Activated CD8-positive, alpha-beta T cell treated with anti-CD3 and anti-CD28 coated beads for 36 hours (primary cell): Measurements from ENCODE around the gene CCDC38. TPM values are rescaled to one million over a fixed set of nuclear protein-coding genes. Genes with fewer than 3 reads are reported as not detected.

Experiments
- ATAC-seq: fragments of 200-7000 bp; cut with Tn5 transposase; one replicate; pipeline ENCODE4 v1.10.0; 2021; ENCODE audit warnings: mild to moderate bottlenecking, moderate library complexity
- CTCF ChIA-PET: fragments of 350-600 bp; sonication (Branson Sonifier 250); formaldehyde crosslinking; loops from one replicate; lab custom pipeline; 2021; ENCODE audit warnings: antibody characterized with exemption; lab: Charles Lee
- POLR2A ChIA-PET: fragments of 350-600 bp; sonication (Branson Sonifier 250); formaldehyde crosslinking; loops from one replicate; lab custom pipeline; 2021; ENCODE audit warnings: antibody characterized with exemption; lab: Charles Lee
- DNase-seq: peaks from one replicate; pipeline ENCODE4 v3.0.0-alpha.2; 2020
- H3K27ac Mint-ChIP-seq: one replicate; pipeline ENCODE4 v1.8.0; 2021; ENCODE audit warnings: mild to moderate bottlenecking, mixed read lengths
- H3K27me3 Mint-ChIP-seq: one replicate; pipeline ENCODE4 v1.8.0; 2021; ENCODE audit warnings: mixed read lengths
- H3K36me3 Mint-ChIP-seq: one replicate; pipeline ENCODE4 v1.8.0; 2021; ENCODE audit warnings: low read depth, mixed read lengths
- H3K4me1 Mint-ChIP-seq: one replicate; pipeline ENCODE4 v1.8.0; 2021; ENCODE audit warnings: low read depth, mixed read lengths
- H3K4me3 Mint-ChIP-seq: one replicate; pipeline ENCODE4 v1.8.0; 2021; ENCODE audit warnings: mild to moderate bottlenecking, moderate library complexity, mixed read lengths
- H3K9me3 Mint-ChIP-seq: one replicate; pipeline ENCODE4 v1.8.0; 2021; ENCODE audit warnings: mixed read lengths
- CTCF ChIP-seq: fragments of 200-600 bp; IDR thresholded peaks from one replicate; pipeline ENCODE4 v1.8.0; 2022; ENCODE audit warnings: antibody characterized with exemption, mild to moderate bottlenecking
- intact Hi-C: fragments of 100-400 bp; cut with micrococcal nuclease; formaldehyde crosslinking; loops from one replicate; pipeline ENCODE4 v1.10.0; 2022
- total RNA-seq, 2 experiments: library from RNA; stranded (reverse); gene quantifications; one replicate each; pipeline ENCODE4 v1.2.3, GENCODE V29; 2021

CCDC38 gene
- total RNA-seq, 2 experiments from 2014 or later: 0.18 to 0.34 TPM

DNA sequence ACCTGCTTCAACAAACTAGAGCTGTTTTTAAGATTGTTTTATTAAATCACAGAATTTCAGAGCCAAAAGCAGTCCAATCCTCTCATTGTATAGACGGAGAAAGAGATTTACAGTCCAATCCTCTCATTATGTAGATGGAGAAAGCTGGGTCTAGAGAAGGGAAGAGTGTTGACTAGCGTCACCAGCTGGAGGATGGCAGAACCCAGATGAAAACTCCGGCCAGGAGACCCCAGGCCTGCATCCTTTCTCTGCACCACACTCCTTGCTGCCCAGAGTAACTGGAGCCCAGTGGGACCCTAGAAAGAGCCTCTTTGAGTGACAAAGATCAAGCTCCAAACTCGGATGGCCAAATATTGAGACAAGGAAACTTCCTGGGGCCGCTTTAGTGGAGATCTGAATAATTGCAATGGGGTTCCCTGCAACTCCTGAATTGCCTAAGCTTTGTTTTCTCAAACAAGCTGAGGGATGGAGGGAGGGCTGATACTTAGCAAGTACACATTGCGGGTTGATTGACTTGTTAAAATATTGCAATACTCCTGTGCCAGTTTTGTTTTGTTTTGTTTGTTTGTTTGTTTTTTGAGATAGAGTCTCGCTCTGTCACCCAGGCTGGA lies 13.2 kb upstream of the CCDC38 start:
- no peak for TF ChIP-seq CTCF
- POLR2A ChIA-PET: interaction anchor here (0.7 kb wide), 1 partner anchor 37 kb away, joined by 3 read pairs; no protein-coding TSS in a partner anchor
- no peak for DNase-seq
- CTCF ChIA-PET: interaction anchor here (0.7 to 4.6 kb wide), 5 partner anchors 13 to 540 kb away, joined by 3 to 27 read pairs (median 5); partner anchors contain the start of genes AMDHD1 and CCDC38
- Mint-ChIP-seq H3K27me3 (peaks cover 3% of the 10 kb centered on the region), H3K4me1 (no peaks in the 10 kb centered on the region), H3K27ac (no peak overlapping the region), H3K36me3 (no peaks in the 10 kb centered on the region), H3K4me3 (no peak overlapping the region), H3K9me3 (no peaks in the 10 kb centered on the region)
- intact Hi-C loops: no loop called here
- no peak for ATAC-seq

DNA sequence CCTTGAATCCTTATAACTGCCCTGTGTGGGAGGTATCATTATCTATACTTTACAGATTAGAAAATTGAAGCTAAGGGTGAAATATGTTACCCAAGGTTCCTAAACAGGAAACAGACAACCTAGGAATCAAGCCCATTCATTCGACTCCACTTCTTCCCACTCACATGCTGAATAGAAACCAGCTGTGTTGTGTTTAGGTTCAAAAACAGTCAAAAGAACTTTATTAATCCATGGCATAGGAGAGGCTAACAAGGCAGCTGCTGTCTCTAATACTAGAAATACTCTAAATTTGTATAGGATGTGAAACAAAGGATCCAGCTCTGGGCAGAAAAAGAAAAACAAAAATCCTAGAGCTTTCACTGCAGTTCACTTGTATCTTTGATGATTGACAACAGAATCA lies 10.6 kb upstream of the CCDC38 start:
- no peaks in the 10 kb centered on the region for H3K9me3 Mint-ChIP-seq
- POLR2A ChIA-PET: interaction anchor here (2.7 kb wide), 1 partner anchor 10 kb away, joined by 16 read pairs; the partner anchor contains the start of genes AMDHD1 and CCDC38
- intact Hi-C loops: no loop called here

GRCh38 chr12:95951515-95951914 lies 9.1 kb upstream of the CCDC38 start:
- Mint-ChIP-seq H3K4me3 (no peak overlapping the region), H3K9me3 (no peaks in the 10 kb centered on the region), H3K4me1 (no peaks in the 10 kb centered on the region), H3K36me3 (no peaks in the 10 kb centered on the region), H3K27ac (no peak overlapping the region), H3K27me3 (peaks cover 5% of the 10 kb centered on the region)
- no peak for TF ChIP-seq CTCF
- DNase-seq (no peak), ATAC-seq (no peak)
- ChIA-PET POLR2A (interaction anchor here (0.6 kb wide), 1 partner anchor 38 kb away, joined by 3 read pairs; no protein-coding TSS in a partner anchor), CTCF (interaction anchor here (2.3 to 4.6 kb wide), 3 partner anchors 8 to 47 kb away, joined by 7 to 27 read pairs (median 13); partner anchors contain the start of genes AMDHD1 and CCDC38)
- intact Hi-C loops: no loop called here

More for the DNA sequence above, 10.6 kb upstream of the CCDC38 start:
- ATAC-seq (no peak), DNase-seq (no peak)
- H3K36me3 Mint-ChIP-seq: no peaks in the 10 kb centered on the region
- peaks cover 5% of the 10 kb centered on the region for H3K27me3 Mint-ChIP-seq
- TF ChIP-seq CTCF: no peak
- CTCF ChIA-PET: interaction anchor here (2.2 to 4.6 kb wide), 3 partner anchors 10 to 45 kb away, joined by 9 to 27 read pairs (median 13); partner anchors contain the start of genes AMDHD1 and CCDC38
- H3K4me1 Mint-ChIP-seq: no peaks in the 10 kb centered on the region
- H3K4me3 Mint-ChIP-seq: no peak overlapping the region
- H3K27ac Mint-ChIP-seq: no peak overlapping the region

DNA sequence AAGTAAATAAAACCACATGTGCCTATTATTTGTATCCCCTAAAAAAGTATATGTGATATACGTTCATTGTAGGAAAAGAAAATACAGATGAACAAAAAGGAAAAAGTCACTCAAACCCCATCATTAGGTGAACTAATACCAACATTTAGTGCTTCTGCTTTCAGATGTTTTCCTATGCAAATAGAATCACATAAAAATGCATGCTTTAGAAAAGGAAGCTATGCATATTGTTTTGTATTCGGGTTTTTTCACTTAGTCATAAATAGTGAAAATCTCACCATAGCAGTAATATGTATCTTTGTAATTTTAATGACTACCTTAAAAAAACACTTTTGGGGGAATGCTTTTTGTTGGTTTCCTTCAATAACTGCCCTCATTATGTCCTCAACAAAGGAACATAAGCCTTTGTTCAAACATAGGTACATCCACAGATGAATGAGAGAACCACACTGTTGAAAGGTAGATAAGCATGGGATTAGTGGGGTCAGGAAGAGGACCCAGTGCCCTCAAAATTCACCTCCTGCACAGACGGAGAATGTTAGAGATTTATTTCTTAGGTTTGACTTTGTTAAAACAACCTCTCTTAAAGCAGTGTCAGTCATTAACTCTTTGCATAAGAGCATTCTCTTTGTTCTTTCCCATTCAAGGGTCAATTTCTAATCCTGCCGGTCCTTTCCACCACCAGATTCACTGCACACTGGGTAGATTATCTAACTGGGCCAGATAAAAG lies 7.2 kb upstream of the CCDC38 start:
- H3K4me3 Mint-ChIP-seq: no peak overlapping the region
- ATAC-seq: no peak
- H3K36me3 Mint-ChIP-seq: no peaks in the 10 kb centered on the region
- no peak for DNase-seq
- no peaks in the 10 kb centered on the region for H3K9me3 Mint-ChIP-seq
- H3K4me1 Mint-ChIP-seq: no peaks in the 10 kb centered on the region
- TF ChIP-seq CTCF: no peak
- peaks cover 5% of the 10 kb centered on the region for H3K27me3 Mint-ChIP-seq
- ChIA-PET CTCF (interaction anchor here (0.6 to 2.3 kb wide), 2 partner anchors 31 to 123 kb away, joined by 3 to 7 read pairs; no protein-coding TSS in a partner anchor), POLR2A (no interaction called here)
- intact Hi-C loops: no loop called here
- no peak overlapping the region for H3K27ac Mint-ChIP-seq
